Measurements from ENCODE around the gene GABPB2. TPM values are rescaled to one million over a fixed set of nuclear protein-coding genes. Genes with fewer than 3 reads are reported as not detected.
A peak's percentile ranks its signal among the peaks of the same experiment; 100 is the strongest.

Gene GABPB2
- total and polyA plus RNA-seq, 2 donors from 2014 or later = 4.7 to 20.5 TPM

- DNase-seq = peak in 1 of 5 donors; percentile 55
- H3K9ac ChIP-seq (ENCODE audit: low read length in 3 of 3) = no peak overlapping the region
Observed at GRCh38 chr1:151157067-151157531, 86.5 kb downstream of the GABPB2 start.

GRCh38 chr1:151158326-151158725, 87.8 kb downstream of the GABPB2 start:
- Histone ChIP-seq H3K4me3 (ENCODE audit: low read length in 3 of 3) (no peak overlapping the region), H3K36me3 (ENCODE audit: control insufficient read depth in 2 of 3, insufficient read depth in 3 of 3, low read length in 3 of 3) (peaks cover 6 to 26% (median 20%) of the 10 kb centered on the region in 3 donors)

More at GRCh38 chr1:151157067-151157531, 86.5 kb downstream of the GABPB2 start:
- no peak for TF ChIP-seq CTCF (IDR thresholded peaks at IDR 0.05; ENCODE audit: borderline replicate concordance, extremely low read depth, insufficient read depth)
- no peaks in the 10 kb centered on the region for H3K4me1 ChIP-seq (ENCODE audit: control insufficient read depth in 2 of 3, insufficient read depth in 2 of 3, low read depth in 1 of 3, low read length in 3 of 3)
- no peaks in the 10 kb centered on the region for H3K27me3 ChIP-seq (ENCODE audit: control insufficient read depth, insufficient read depth, low read length)
- peak overlapping the region in 1 of 3 donors; percentile 47 for H3K4me3 ChIP-seq (ENCODE audit: low read length in 3 of 3)
- H3K9me3 ChIP-seq (ENCODE audit: control insufficient read depth in 2 of 3, insufficient read depth in 1 of 3, low read length in 3 of 3) = no peaks in the 10 kb centered on the region
- peak overlapping the region in 1 of 2 donors; percentile 47 for H3K27ac ChIP-seq (ENCODE audit: low read depth in 2 of 2, low read length in 2 of 2)
- intact Hi-C loops (cut with DNase I) = loop anchor here (10.0 kb wide), 1 partner anchor 52 kb away; no protein-coding TSS in a partner anchor
- no peak for FAIRE-seq
- peaks cover 6 to 26% (median 20%) of the 10 kb centered on the region in 3 donors for H3K36me3 ChIP-seq (ENCODE audit: control insufficient read depth in 2 of 3, insufficient read depth in 3 of 3, low read length in 3 of 3)

GRCh38 chr1:151158751-151159251, 88.2 kb downstream of the GABPB2 start:
- no peaks in the 10 kb centered on the region for H3K9me3 ChIP-seq (ENCODE audit: control insufficient read depth in 2 of 3, insufficient read depth in 1 of 3, low read length in 3 of 3)
- no peak overlapping the region for H3K4me3 ChIP-seq (ENCODE audit: low read length in 3 of 3)
- intact Hi-C loops (cut with DNase I) = loop anchor here (10.0 kb wide), 1 partner anchor 54 kb away; no protein-coding TSS in a partner anchor
- H3K36me3 ChIP-seq (ENCODE audit: control insufficient read depth in 2 of 3, insufficient read depth in 3 of 3, low read length in 3 of 3) = peaks cover 6 to 26% (median 20%) of the 10 kb centered on the region in 3 donors
- TF ChIP-seq CTCF (IDR thresholded peaks at IDR 0.05; ENCODE audit: borderline replicate concordance, extremely low read depth, insufficient read depth) = no peak
- FAIRE-seq (no peak), DNase-seq (peak in 1 of 5 donors; percentile 67)
- no peaks in the 10 kb centered on the region for H3K27me3 ChIP-seq (ENCODE audit: control insufficient read depth, insufficient read depth, low read length)
- H3K27ac ChIP-seq (ENCODE audit: low read depth in 2 of 2, low read length in 2 of 2) = no peak overlapping the region
- no peak overlapping the region for H3K9ac ChIP-seq (ENCODE audit: low read length in 3 of 3)
- H3K4me1 ChIP-seq (ENCODE audit: control insufficient read depth in 2 of 3, insufficient read depth in 2 of 3, low read depth in 1 of 3, low read length in 3 of 3) = peaks cover 0 to under 1% (median 0%) of the 10 kb centered on the region in 3 donors

More at GRCh38 chr1:151158326-151158725, 87.8 kb downstream of the GABPB2 start:
- no peaks in the 10 kb centered on the region for H3K9me3 ChIP-seq (ENCODE audit: control insufficient read depth in 2 of 3, insufficient read depth in 1 of 3, low read length in 3 of 3)
- FAIRE-seq (no peak), DNase-seq (no peak)
- no peak overlapping the region for H3K27ac ChIP-seq (ENCODE audit: low read depth in 2 of 2, low read length in 2 of 2)
- H3K27me3 ChIP-seq (ENCODE audit: control insufficient read depth, insufficient read depth, low read length) = no peaks in the 10 kb centered on the region
- no peak for TF ChIP-seq CTCF (IDR thresholded peaks at IDR 0.05; ENCODE audit: borderline replicate concordance, extremely low read depth, insufficient read depth)
- H3K4me1 ChIP-seq (ENCODE audit: control insufficient read depth in 2 of 3, insufficient read depth in 2 of 3, low read depth in 1 of 3, low read length in 3 of 3) = no peaks in the 10 kb centered on the region
- intact Hi-C loops (cut with DNase I) = loop anchor here (10.0 kb wide), 1 partner anchor 54 kb away; no protein-coding TSS in a partner anchor
- no peak overlapping the region for H3K9ac ChIP-seq (ENCODE audit: low read length in 3 of 3)

All from kidney (tissue), 14 donors.